Fibroblast of pulmonary artery (primary cell): Measurements from ENCODE around the gene PRTG.
"Not testable (repeated sequence)": the region's sequence is repeated elsewhere in the genome, so short reads cannot be mapped to it uniquely, and the experiment has no call there.

Source experiments
- DNase-seq: peaks from one replicate; pipeline ENCODE4 v3.0.0-alpha.2; 2010; ENCODE audit warnings: low read depth
- H3K4me3 ChIP-seq: replicated peaks from 2 replicates; pipeline ENCODE4 v1.5.1; 2011; ENCODE audit warnings: low read depth, mild to moderate bottlenecking, control low read depth, low read length, moderate library complexity
- CTCF ChIP-seq: IDR thresholded peaks from 2 replicates; pipeline ENCODE4 v1.5.1; 2011; ENCODE audit warnings: mild to moderate bottlenecking, control low read depth, low read length, inconsistent platforms; ENCODE audit errors: missing control alignments

PRTG gene

GRCh38 chr15:55737373-55737772 lies 5.6 kb downstream of the PRTG start:
- no peak overlapping the region for H3K4me3 ChIP-seq
- TF ChIP-seq CTCF, result no peak
- no peak for DNase-seq

- no peak for TF ChIP-seq CTCF
- no peak overlapping the region for H3K4me3 ChIP-seq
- DNase-seq, result no peak
Observed at GRCh38 chr15:55736756-55737155, 6.2 kb downstream of the PRTG start.

GRCh38 chr15:55734641-55735040 lies 8.3 kb downstream of the PRTG start:
- DNase-seq, result no peak
- TF ChIP-seq CTCF, result no peak
- H3K4me3 ChIP-seq, result no peak overlapping the region

GRCh38 chr15:55733461-55733860 lies 9.5 kb downstream of the PRTG start:
- DNase-seq, result not testable (repeated sequence)

GRCh38 chr15:55721554-55722185 lies 21.3 kb downstream of the PRTG start:
- no peak for DNase-seq
- no peak for TF ChIP-seq CTCF
- no peak overlapping the region for H3K4me3 ChIP-seq

More at GRCh38 chr15:55733461-55733860, 9.5 kb downstream of the PRTG start:
- H3K4me3 ChIP-seq, result not testable (repeated sequence)

GRCh38 chr15:55715355-55716076 lies 27.4 kb downstream of the PRTG start:
- no peak for TF ChIP-seq CTCF
- no peak for DNase-seq
- no peak overlapping the region for H3K4me3 ChIP-seq

GRCh38 chr15:55714064-55714463 lies 28.9 kb downstream of the PRTG start:
- TF ChIP-seq CTCF, result no peak

More at GRCh38 chr15:55714064-55714463, 28.9 kb downstream of the PRTG start:
- no peak for DNase-seq
- no peak overlapping the region for H3K4me3 ChIP-seq
